IMR-90 (cell line): Measurements from ENCODE around the gene INPP5A. TPM values are rescaled to one million over a fixed set of nuclear protein-coding genes. Genes with fewer than 3 reads are reported as not detected.

Experiments
- ATAC-seq: fragments of 200-7000 bp; cut with Tn5 transposase; 2 replicates; pipeline ENCODE4 v1.9.1; 2020; ENCODE audit warnings: low read depth, mild to moderate bottlenecking, moderate library complexity
- BruUV-seq: library from RNA; stranded (reverse); fragments of 400-500 nt; replicated peaks from 2 replicates; lab custom pipeline; 2021; lab: Mats Ljungman, UMichigan
- CTCF ChIA-PET: fragments of 300-600 bp; formaldehyde crosslinking; extraction: SDS; loops from one replicate; lab custom pipeline; 2021; ENCODE audit warnings: antibody characterized with exemption; lab: Yijun Ruan, JAX
- POLR2A ChIA-PET: fragments of 300-600 bp; sonication (Branson Sonifier 250); formaldehyde crosslinking; loops from one replicate; lab custom pipeline; 2022; ENCODE audit warnings: antibody characterized with exemption; ENCODE audit not compliant: unreplicated experiment; lab: Charles Lee
- DNase-seq: peaks from one replicate; pipeline ENCODE4 v3.0.0; 2013
- H2AFZ ChIP-seq: replicated peaks from 2 replicates; pipeline ENCODE3; 2013; ENCODE audit warnings: low read length, mild to moderate bottlenecking; ENCODE audit not compliant: poor library complexity
- H2AK5ac ChIP-seq: 2 replicates; pipeline ENCODE4 v1.6.1; 2013; ENCODE audit warnings: low read depth, low read length, inconsistent platforms
- H2AK9ac ChIP-seq: replicated peaks from 2 replicates; pipeline ENCODE3; 2013; ENCODE audit warnings: mild to moderate bottlenecking, low read depth, low read length, moderate library complexity; ENCODE audit not compliant: poor library complexity
- H2BK120ac ChIP-seq: 2 replicates; pipeline ENCODE4 v1.6.1; 2013; ENCODE audit warnings: low read depth, low read length, inconsistent platforms
- H2BK15ac ChIP-seq: 3 replicates; pipeline ENCODE4 v1.6.1; 2013; ENCODE audit warnings: low read depth, low read length, inconsistent platforms
- H2BK20ac ChIP-seq: 2 replicates; pipeline ENCODE4 v1.6.1; 2013; ENCODE audit warnings: low read depth, mild to moderate bottlenecking, inconsistent platforms, low read length, moderate library complexity
- H2BK5ac ChIP-seq: 2 replicates; pipeline ENCODE4 v1.6.1; 2013; ENCODE audit warnings: mild to moderate bottlenecking, low read depth, low read length, inconsistent platforms; ENCODE audit not compliant: poor library complexity, severe bottlenecking
- H3K14ac ChIP-seq: replicated peaks from 2 replicates; pipeline ENCODE4 v1.6.1; 2013; ENCODE audit warnings: low read depth, low read length, inconsistent platforms
- H3K18ac ChIP-seq: 2 replicates; pipeline ENCODE4 v1.6.1; 2013; ENCODE audit warnings: low read depth, low read length, control low read depth
- H3K23ac ChIP-seq: 2 replicates; pipeline ENCODE4 v1.6.1; 2013; ENCODE audit warnings: low read depth, low read length, inconsistent platforms
- H3K27ac ChIP-seq: 2 replicates; pipeline ENCODE4 v1.5.1; 2013; ENCODE audit warnings: mild to moderate bottlenecking, control low read depth, low read length; ENCODE audit not compliant: insufficient read depth
- H3K27me3 ChIP-seq: 2 replicates; pipeline ENCODE4 v1.6.1; 2013; ENCODE audit warnings: low read length; ENCODE audit not compliant: control insufficient read depth, insufficient read depth
- H3K36me3 ChIP-seq: 2 replicates; pipeline ENCODE4 v1.6.1; 2013; ENCODE audit warnings: low read length, mixed read lengths; ENCODE audit not compliant: control insufficient read depth, insufficient read depth
- H3K4ac ChIP-seq: 2 replicates; pipeline ENCODE4 v1.6.1; 2013; ENCODE audit warnings: low read depth, low read length, inconsistent platforms
- H3K4me1 ChIP-seq: 2 replicates; pipeline ENCODE4 v1.6.1; 2013; ENCODE audit warnings: low read length, mixed read lengths; ENCODE audit not compliant: control insufficient read depth, insufficient read depth
- H3K4me2 ChIP-seq: 2 replicates; pipeline ENCODE4 v1.6.1; 2013; ENCODE audit warnings: low read depth, mild to moderate bottlenecking, control low read depth, low read length, moderate library complexity
- H3K4me3 ChIP-seq: 2 replicates; pipeline ENCODE4 v1.5.1; 2013; ENCODE audit warnings: low read depth, mild to moderate bottlenecking, control low read depth, low read length, moderate library complexity; ENCODE audit not compliant: insufficient read depth
- H3K56ac ChIP-seq: 2 replicates; pipeline ENCODE4 v1.6.1; 2013; ENCODE audit warnings: low read length, inconsistent platforms; ENCODE audit not compliant: insufficient read depth; ENCODE audit errors: extremely low read depth
- H3K79me1 ChIP-seq, 2 experiments: 2 replicates each; pipeline ENCODE4 v1.6.1; 2013; ENCODE audit warnings: low read length in 2 of 2, inconsistent platforms in 1 of 2, low read depth in 1 of 2
- H3K9ac ChIP-seq: 2 replicates; pipeline ENCODE4 v1.6.1; 2013; ENCODE audit warnings: low read depth, low read length, control low read depth
- H3K9me1 ChIP-seq: 2 replicates; pipeline ENCODE4 v1.6.1; 2013; ENCODE audit warnings: low read length, inconsistent platforms; ENCODE audit not compliant: insufficient read depth
- H3K9me3 ChIP-seq: 2 replicates; pipeline ENCODE4 v1.6.1; 2013; ENCODE audit warnings: low read length; ENCODE audit not compliant: control insufficient read depth, insufficient read depth
- H4K20me1 ChIP-seq: 2 replicates; pipeline ENCODE4 v1.6.1; 2013; ENCODE audit warnings: low read length, inconsistent platforms; ENCODE audit not compliant: insufficient read depth
- H4K5ac ChIP-seq: 2 replicates; pipeline ENCODE4 v1.6.1; 2013; ENCODE audit warnings: mild to moderate bottlenecking, low read depth, low read length, control low read depth
- H4K8ac ChIP-seq, 2 experiments: 2 replicates each; pipeline ENCODE4 v1.6.1; 2013; ENCODE audit warnings: low read depth in 2 of 2, low read length in 2 of 2, control low read depth in 1 of 2, inconsistent platforms in 1 of 2
- H4K91ac ChIP-seq: 2 replicates; pipeline ENCODE4 v1.6.1; 2013; ENCODE audit warnings: low read depth, low read length, inconsistent platforms; ENCODE audit not compliant: insufficient read depth
- FOS ChIP-seq: fragments of 150-350 bp; IDR thresholded peaks from 2 replicates; pipeline ENCODE4 v1.6.1; 2016; ENCODE audit warnings: low read depth, low read length
- MAZ ChIP-seq: IDR thresholded peaks from 2 replicates; pipeline ENCODE4 v1.6.1; 2012; ENCODE audit warnings: low read depth, mild to moderate bottlenecking, low read length, improper control_type of control experiment, moderate library complexity, borderline replicate concordance
- MXI1 ChIP-seq: IDR thresholded peaks from 2 replicates; pipeline ENCODE4 v1.6.1; 2012; ENCODE audit warnings: low read depth, mild to moderate bottlenecking, low read length, moderate library complexity, borderline replicate concordance
- POLR2A ChIP-seq: IDR thresholded peaks from 2 replicates; pipeline ENCODE4 v1.6.1; 2012; ENCODE audit warnings: mild to moderate bottlenecking, low read depth, low read length
- RCOR1 ChIP-seq: IDR thresholded peaks from 2 replicates; pipeline ENCODE4 v1.6.1; 2012; ENCODE audit warnings: mild to moderate bottlenecking, low read length, improper control_type of control experiment; ENCODE audit not compliant: insufficient replicate concordance
- RFX5 ChIP-seq: IDR thresholded peaks from 2 replicates; pipeline ENCODE4 v1.8.0; 2012; ENCODE audit warnings: low read depth, mild to moderate bottlenecking, low read length, moderate library complexity
- WGBS, 2 experiments: methylation state at CpG; one replicate each; pipeline versions ENCODE4 v1.1.5 to v1.1.7; 2013; ENCODE audit warnings: missing lambda C conversion rate in 2 of 2; ENCODE audit not compliant: insufficient read length in 1 of 2; ENCODE audit errors: extremely low coverage in 2 of 2; 5-methylcytosine and 5-hydroxymethylcytosine counted together
- dilution Hi-C: fragments of 300-500 bp; cut with HindIII; formaldehyde crosslinking; loops from one replicate; pipeline ENCODE4 v1.14.3; 2018; ENCODE audit warnings: low sequenced_read_pairs; ENCODE audit not compliant: unreplicated experiment
- in situ Hi-C: fragments of 300-500 bp; cut with MboI; formaldehyde crosslinking; loops from 3 replicates; pipeline ENCODE4 v1.14.3; 2019; ENCODE audit warnings: low sequenced_read_pairs, inconsistent platforms, mixed read lengths
- intact Hi-C: fragments of 100-400 bp; cut with micrococcal nuclease; formaldehyde crosslinking; loops from 2 replicates; pipeline ENCODE4 v1.10.0; 2022
- polyA plus RNA-seq, 3 experiments: library from polyadenylated mRNA; depleted of rRNA; stranded (reverse); fragments of >200 nt; gene quantifications; 2 replicates each; pipeline ENCODE4 v1.2.3, GENCODE V29; 2012; ENCODE audit warnings: low replicate concordance in 1 of 3
- total RNA-seq: library from RNA; depleted of rRNA; stranded (reverse); fragments of >200 nt; gene quantifications from 2 replicates; pipeline ENCODE4 v1.2.3, GENCODE V29; 2012
- TF ChIP-seq, protein P1 (sequence below): fragments of 150-350 bp; IDR thresholded peaks from 2 replicates; pipeline ENCODE4 v1.6.1; 2016; ENCODE audit warnings: low read depth, mild to moderate bottlenecking, low read length, moderate library complexity, borderline replicate concordance
- TF ChIP-seq, protein P2 (sequence below): conservative IDR thresholded peaks from 2 replicates; pipeline ENCODE4 v1.5.1; 2012; ENCODE audit warnings: mild to moderate bottlenecking, low read depth, low read length, improper control_type of control experiment

The INPP5A gene
- total and polyA plus RNA-seq, 2 of the 4 experiments (the other 2 are of a cell fraction), result 21.4 to 36.7 TPM

DNA sequence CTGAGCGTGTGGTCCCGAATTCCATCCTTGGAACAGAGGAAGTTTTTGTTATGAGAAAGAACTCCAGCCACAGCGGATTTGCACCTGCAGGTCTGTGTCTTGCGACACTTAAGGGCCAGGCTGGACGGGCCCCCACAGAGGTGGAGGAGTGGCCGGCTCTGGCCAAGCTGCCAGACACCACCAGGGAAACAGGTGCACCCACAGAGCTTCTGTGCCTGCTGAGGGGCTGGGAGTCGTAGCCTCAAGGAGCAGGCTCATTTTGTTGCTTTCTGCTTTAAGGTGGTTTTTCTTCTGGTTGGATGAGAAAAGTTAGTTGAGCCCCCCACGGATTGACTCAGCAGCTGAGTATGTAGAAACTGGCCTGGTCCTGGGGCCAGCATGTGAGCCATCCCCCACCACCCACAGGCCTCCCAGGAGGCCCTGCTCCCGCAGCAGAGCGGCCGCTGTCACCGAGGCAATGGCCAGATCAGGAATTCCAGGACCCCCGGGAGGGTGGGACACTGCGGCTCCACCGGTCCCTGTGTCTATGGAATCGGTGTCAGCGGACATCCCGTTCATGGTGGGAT, 206.4 kb downstream of the INPP5A start:
- in situ Hi-C loops, result no loop called here
- TF ChIP-seq FOS, result no peak
- TF ChIP-seq POLR2A, result no peak
- no peak for TF ChIP-seq MXI1
- TF ChIP-seq, protein P1, sequence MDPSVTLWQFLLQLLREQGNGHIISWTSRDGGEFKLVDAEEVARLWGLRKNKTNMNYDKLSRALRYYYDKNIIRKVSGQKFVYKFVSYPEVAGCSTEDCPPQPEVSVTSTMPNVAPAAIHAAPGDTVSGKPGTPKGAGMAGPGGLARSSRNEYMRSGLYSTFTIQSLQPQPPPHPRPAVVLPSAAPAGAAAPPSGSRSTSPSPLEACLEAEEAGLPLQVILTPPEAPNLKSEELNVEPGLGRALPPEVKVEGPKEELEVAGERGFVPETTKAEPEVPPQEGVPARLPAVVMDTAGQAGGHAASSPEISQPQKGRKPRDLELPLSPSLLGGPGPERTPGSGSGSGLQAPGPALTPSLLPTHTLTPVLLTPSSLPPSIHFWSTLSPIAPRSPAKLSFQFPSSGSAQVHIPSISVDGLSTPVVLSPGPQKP, result no peak
- TF ChIP-seq, protein P2, sequence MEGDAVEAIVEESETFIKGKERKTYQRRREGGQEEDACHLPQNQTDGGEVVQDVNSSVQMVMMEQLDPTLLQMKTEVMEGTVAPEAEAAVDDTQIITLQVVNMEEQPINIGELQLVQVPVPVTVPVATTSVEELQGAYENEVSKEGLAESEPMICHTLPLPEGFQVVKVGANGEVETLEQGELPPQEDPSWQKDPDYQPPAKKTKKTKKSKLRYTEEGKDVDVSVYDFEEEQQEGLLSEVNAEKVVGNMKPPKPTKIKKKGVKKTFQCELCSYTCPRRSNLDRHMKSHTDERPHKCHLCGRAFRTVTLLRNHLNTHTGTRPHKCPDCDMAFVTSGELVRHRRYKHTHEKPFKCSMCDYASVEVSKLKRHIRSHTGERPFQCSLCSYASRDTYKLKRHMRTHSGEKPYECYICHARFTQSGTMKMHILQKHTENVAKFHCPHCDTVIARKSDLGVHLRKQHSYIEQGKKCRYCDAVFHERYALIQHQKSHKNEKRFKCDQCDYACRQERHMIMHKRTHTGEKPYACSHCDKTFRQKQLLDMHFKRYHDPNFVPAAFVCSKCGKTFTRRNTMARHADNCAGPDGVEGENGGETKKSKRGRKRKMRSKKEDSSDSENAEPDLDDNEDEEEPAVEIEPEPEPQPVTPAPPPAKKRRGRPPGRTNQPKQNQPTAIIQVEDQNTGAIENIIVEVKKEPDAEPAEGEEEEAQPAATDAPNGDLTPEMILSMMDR, result no peak
- TF ChIP-seq MAZ, result no peak
- no peak for TF ChIP-seq RCOR1
- TF ChIP-seq RFX5, result no peak
- CTCF ChIA-PET, result interaction anchor here (0.6 kb wide), 1 partner anchor 384 kb away, joined by 3 read pairs; no protein-coding TSS in a partner anchor

More for the DNA sequence above, 206.4 kb downstream of the INPP5A start:
- Histone ChIP-seq H3K9me3 (no peaks in the 10 kb centered on the region), H2BK20ac (no peak overlapping the region), H2BK5ac (no peak overlapping the region), H3K23ac (no peak overlapping the region), H4K20me1 (no peaks in the 10 kb centered on the region; the same call in 1 of the 2 replicates), H3K4me2 (no peak overlapping the region), H3K9ac (no peak overlapping the region), H3K27ac (no peak overlapping the region), H3K4ac (no peak overlapping the region), H3K4me3 (no peak overlapping the region), H3K9me1 (no peaks in the 10 kb centered on the region), H3K56ac (no peak overlapping the region), H2AK5ac (no peak overlapping the region), H4K5ac (no peak overlapping the region), H3K18ac (no peak overlapping the region), H3K14ac (no peak overlapping the region), H2BK15ac (no peak overlapping the region), H2BK120ac (no peak overlapping the region), H4K8ac (no peak overlapping the region), H3K79me1 (peaks cover 0 to 7% of the 10 kb centered on the region in 2 experiments; a peak in 1 of 4 replicates), H3K27me3 (no peaks in the 10 kb centered on the region), H3K36me3 (no peaks in the 10 kb centered on the region), H4K91ac (no peak overlapping the region), H2AFZ (no peak overlapping the region), H2AK9ac (no peak overlapping the region), H3K4me1 (peaks cover 9% of the 10 kb centered on the region)
- BruUV-seq, result no TSS peak
- intact Hi-C loops, result no loop called here
- dilution Hi-C loops, result no loop called here
- peak; percentile 49 for DNase-seq
- WGBS, 2 experiments, result 87% methylated on average over 3 of the region's 18 CpGs; no CpG with 5 or more reads in 1 of the 2 experiments
- POLR2A ChIA-PET, result no interaction called here
- ATAC-seq, result peak; percentile 46
